ENCODE measurements around the gene MRPL32.
A peak's percentile ranks its signal among the peaks of the same experiment; 100 is the strongest.

GRCh38 chr7:42972699-42973500, 40.7 kb downstream of the MRPL32 start:
- TF ChIP-seq CTCF (IDR thresholded peaks at IDR 0.05): no peak
- TF ChIP-seq POLR2AphosphoS5 (IDR thresholded peaks at IDR 0.05): peak; percentile 39 to 86 (median 71)
- TF ChIP-seq POLR2A (IDR thresholded peaks at IDR 0.05): no peak

Data from sigmoid colon (tissue), 4 donors.